ENCODE results near the gene MRPL2. TPM values are rescaled to one million over a fixed set of nuclear protein-coding genes. Genes with fewer than 3 reads are reported as not detected.

Gene MRPL2
- total and polyA plus RNA-seq, 8 donors = 19.9 to 65.8 (median 28.7) TPM

DNA sequence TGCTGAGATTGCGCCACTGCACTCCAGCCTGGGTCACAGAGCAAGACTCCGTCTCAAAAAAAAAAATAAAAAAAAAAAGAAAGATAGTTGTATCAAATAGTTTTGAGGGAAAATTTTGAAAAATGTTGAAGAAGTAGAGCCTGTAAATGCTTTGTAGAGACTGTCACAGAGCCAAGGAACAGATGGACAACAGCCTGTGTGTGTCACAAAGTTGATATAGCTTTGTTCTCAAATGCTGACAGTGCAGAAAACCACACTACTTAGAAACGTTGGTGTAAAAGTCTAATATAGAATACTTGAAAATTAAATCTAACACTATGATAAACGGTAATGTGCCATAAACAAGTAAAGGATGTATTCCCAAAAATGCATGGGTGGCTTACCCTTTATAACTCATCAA, 42.3 kb upstream of the MRPL2 start:
- Histone ChIP-seq H3K36me3 (no peaks in the 10 kb centered on the region), H3K27me3 (no peaks in the 10 kb centered on the region), H3K4me1 (no peaks in the 10 kb centered on the region), H3K9me3 (no peaks in the 10 kb centered on the region), H3K27ac (no peak overlapping the region), H3K4me3 (no peak overlapping the region)
- intact Hi-C loops (cut with DNase I) = no loop called here
- DNase-seq (no peak), FAIRE-seq (no peak), ATAC-seq (no peak)
- TF ChIP-seq, protein P1, sequence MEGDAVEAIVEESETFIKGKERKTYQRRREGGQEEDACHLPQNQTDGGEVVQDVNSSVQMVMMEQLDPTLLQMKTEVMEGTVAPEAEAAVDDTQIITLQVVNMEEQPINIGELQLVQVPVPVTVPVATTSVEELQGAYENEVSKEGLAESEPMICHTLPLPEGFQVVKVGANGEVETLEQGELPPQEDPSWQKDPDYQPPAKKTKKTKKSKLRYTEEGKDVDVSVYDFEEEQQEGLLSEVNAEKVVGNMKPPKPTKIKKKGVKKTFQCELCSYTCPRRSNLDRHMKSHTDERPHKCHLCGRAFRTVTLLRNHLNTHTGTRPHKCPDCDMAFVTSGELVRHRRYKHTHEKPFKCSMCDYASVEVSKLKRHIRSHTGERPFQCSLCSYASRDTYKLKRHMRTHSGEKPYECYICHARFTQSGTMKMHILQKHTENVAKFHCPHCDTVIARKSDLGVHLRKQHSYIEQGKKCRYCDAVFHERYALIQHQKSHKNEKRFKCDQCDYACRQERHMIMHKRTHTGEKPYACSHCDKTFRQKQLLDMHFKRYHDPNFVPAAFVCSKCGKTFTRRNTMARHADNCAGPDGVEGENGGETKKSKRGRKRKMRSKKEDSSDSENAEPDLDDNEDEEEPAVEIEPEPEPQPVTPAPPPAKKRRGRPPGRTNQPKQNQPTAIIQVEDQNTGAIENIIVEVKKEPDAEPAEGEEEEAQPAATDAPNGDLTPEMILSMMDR (IDR thresholded peaks at IDR 0.05) = no peak
- WGBS, 2 donors = 72 to 80% methylated on average over 4 of the region's 4 CpGs

DNA sequence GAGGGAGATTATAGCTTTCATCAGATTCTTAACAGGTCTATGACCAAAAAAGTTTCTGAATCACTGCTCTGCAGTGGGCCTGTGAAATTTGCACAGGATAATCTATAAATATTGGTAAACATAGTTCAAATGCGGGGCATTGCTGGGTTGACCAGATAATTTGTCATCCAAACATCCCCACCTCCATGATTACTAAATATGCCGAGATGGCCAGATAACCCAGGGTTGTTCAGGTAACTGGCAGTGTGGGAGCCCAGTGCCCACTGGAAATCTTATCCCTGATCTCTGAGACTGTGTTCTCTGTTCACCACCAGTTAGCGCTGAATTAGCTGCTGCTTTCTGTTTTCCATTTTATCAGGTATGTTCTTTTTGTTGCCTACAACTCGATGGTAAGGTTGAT, 38.3 kb upstream of the MRPL2 start:
- no peak for ATAC-seq
- intact Hi-C loops (cut with DNase I) = no loop called here
- TF ChIP-seq, protein P1 (IDR thresholded peaks at IDR 0.05) = no peak
- no peak for DNase-seq
- no peaks in the 10 kb centered on the region for H3K9me3 ChIP-seq
- no peak overlapping the region for H3K4me3 ChIP-seq
- H3K27me3 ChIP-seq = no peaks in the 10 kb centered on the region
- FAIRE-seq = no peak
- H3K27ac ChIP-seq = peak overlapping the region in 2 of 4 donors; percentile 40 to 67
- 70 to 78% methylated on average over 4 of the region's 4 CpGs for WGBS, 2 donors
- H3K36me3 ChIP-seq = no peaks in the 10 kb centered on the region
- peaks cover 0 to 3% (median 0%) of the 10 kb centered on the region in 3 donors for H3K4me1 ChIP-seq

- Histone ChIP-seq H3K36me3 (no peaks in the 10 kb centered on the region), H3K9me3 (no peaks in the 10 kb centered on the region), H3K27ac (peak overlapping the region in 3 of 4 donors; percentile 40 to 67 (median 60)), H3K27me3 (no peaks in the 10 kb centered on the region), H3K4me1 (peaks cover 0 to 3% (median 0%) of the 10 kb centered on the region in 3 donors), H3K4me3 (no peak overlapping the region)
- DNase-seq = no peak
- ATAC-seq = peak in 1 of 4 donors; percentile 22
- intact Hi-C loops (cut with DNase I) = no loop called here
- TF ChIP-seq, protein P1 (IDR thresholded peaks at IDR 0.05) = no peak
- WGBS, 2 donors = 37 to 48% methylated on average over 5 of the region's 5 CpGs
- no peak for FAIRE-seq
Measured at GRCh38 chr6:43097098-43097489, 37.9 kb upstream of the MRPL2 start.

DNA sequence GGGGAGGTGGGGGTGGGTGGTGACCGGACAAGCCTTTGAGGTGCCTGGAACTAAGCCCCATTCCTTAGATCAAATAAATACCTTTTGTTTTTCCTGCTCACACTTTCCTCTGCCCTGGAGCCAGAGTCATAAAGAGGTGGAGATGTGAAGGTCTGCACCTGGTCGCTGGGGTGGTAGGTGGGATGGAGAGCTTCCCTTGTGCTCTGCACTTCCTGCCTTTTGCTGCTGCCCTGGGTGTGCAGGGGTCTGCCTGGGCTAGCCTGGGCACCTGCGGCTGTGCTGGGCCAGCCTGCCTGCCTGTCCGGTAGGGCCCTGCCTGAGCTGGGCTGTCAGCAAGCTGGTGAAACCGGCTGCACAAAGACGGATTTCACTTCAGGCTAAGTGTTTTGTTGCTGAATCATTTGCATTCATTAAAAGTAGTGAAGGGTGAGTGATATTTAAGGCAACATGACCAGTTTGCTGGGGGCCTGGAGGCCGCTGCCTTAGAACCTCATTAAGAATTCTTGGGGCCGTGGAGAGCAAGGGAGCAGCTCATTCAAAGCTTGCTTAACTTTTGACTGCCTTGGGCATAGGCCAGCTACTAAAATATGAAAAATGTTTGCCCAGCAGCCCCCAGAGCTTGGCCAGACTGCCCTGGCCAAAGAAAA, 37.3 kb upstream of the MRPL2 start:
- ATAC-seq (peak; percentile 43 to 80 (median 73)), DNase-seq (no peak), FAIRE-seq (no peak)
- H3K4me1 ChIP-seq = peaks cover 0 to 3% (median 0%) of the 10 kb centered on the region in 3 donors
- 45 to 49% methylated on average over 8 of the region's 8 CpGs for WGBS, 2 donors
- H3K27ac ChIP-seq = peak overlapping the region; percentile 11 to 67 (median 50)
- H3K27me3 ChIP-seq = no peaks in the 10 kb centered on the region
- H3K9me3 ChIP-seq = no peaks in the 10 kb centered on the region
- no peak overlapping the region for H3K4me3 ChIP-seq
- intact Hi-C loops (cut with DNase I) = no loop called here
- TF ChIP-seq, protein P1 (IDR thresholded peaks at IDR 0.05) = no peak
- no peaks in the 10 kb centered on the region for H3K36me3 ChIP-seq

DNA sequence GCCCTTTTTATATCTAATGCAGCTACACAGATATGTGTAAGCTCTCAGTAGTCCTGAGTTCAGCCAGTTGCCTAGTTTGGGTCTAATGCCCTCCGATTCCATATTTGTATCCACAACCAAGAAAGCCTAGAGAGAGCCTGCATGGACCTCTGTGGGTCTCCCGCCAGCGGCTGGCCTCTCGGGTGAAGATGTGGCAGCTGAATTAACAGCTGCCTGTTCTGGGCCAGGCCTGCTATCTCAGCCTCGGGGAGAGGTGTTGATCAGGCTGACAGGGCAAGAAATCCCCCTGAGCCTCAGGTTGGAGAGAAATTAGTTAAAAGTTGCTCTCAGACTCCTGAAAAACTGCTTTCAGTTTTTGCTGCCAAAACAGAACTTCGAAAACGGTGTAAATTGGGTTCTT, 36.7 kb upstream of the MRPL2 start:
- intact Hi-C loops (cut with DNase I) = no loop called here
- ATAC-seq (peak in 2 of 4 donors; percentile 20 to 28), DNase-seq (no peak), FAIRE-seq (no peak)
- H3K4me1 ChIP-seq = peaks cover 0 to 3% (median 0%) of the 10 kb centered on the region in 3 donors
- no peaks in the 10 kb centered on the region for H3K9me3 ChIP-seq
- 59 to 60% methylated on average over 7 of the region's 7 CpGs for WGBS, 2 donors
- no peaks in the 10 kb centered on the region for H3K27me3 ChIP-seq
- TF ChIP-seq, protein P1 (IDR thresholded peaks at IDR 0.05) = no peak
- peak overlapping the region; percentile 11 to 67 (median 50) for H3K27ac ChIP-seq
- no peak overlapping the region for H3K4me3 ChIP-seq
- no peaks in the 10 kb centered on the region for H3K36me3 ChIP-seq

Data from pancreas (tissue), 10 donors.